ENCODE measurements around the gene CISTR. TPM values are rescaled to one million over a fixed set of nuclear protein-coding genes. Genes with fewer than 3 reads are reported as not detected.

The CISTR gene
- total and polyA plus RNA-seq, 5 donors from 2014 or later: not detected

DNA sequence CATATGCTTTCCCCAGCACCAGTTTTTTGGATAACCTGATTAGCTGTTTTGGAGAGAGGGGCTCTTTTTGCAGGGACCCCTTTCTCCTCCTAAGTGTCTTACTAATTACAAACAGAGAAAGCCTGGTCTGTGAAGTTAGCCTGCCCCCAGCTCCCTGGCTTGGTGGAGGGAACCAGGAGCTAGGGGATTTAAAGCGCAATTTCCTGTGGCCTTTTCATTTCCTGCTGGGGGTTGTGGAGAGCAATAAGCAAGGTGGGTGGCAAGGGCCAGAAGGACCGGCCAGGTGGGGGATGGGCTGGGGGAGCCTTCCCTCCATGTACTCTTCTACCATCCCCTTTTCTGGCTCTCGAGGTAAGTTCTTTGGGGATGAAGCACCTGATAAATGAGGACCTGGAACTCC is 4.1 kb upstream of the CISTR start:
- H3K27ac Mint-ChIP-seq: no peak overlapping the region
- H3K4me3 Mint-ChIP-seq: peak overlapping the region in 2 of 4 donors; percentile 33 to 51
- H3K4me1 ChIP-seq (ENCODE audit: control insufficient read depth, insufficient read depth, low read length, poor library complexity, severe bottlenecking): peaks cover 17% of the 10 kb centered on the region
- ATAC-seq (ENCODE audit: low read depth in 2 of 2): no peak
- H3K27me3 ChIP-seq (ENCODE audit: control insufficient read depth, insufficient read depth, low read length): peaks cover 36% of the 10 kb centered on the region
- H3K9me3 ChIP-seq (ENCODE audit: control insufficient read depth in 2 of 2, low read length in 2 of 2): no peaks in the 10 kb centered on the region
- no peak overlapping the region for H3K27ac ChIP-seq (ENCODE audit: insufficient read depth, low read length, poor library complexity, severe bottlenecking)
- H3K36me3 ChIP-seq (ENCODE audit: control insufficient read depth, insufficient read depth, low read length): no peaks in the 10 kb centered on the region
- peaks cover 0 to 26% (median 12%) of the 10 kb centered on the region in 4 donors for H3K4me1 Mint-ChIP-seq
- H3K36me3 Mint-ChIP-seq: no peaks in the 10 kb centered on the region
- DNase-seq: no peak
- H3K9me3 Mint-ChIP-seq: peaks cover 0 to 2% (median 0%) of the 10 kb centered on the region in 7 donors
- no peak overlapping the region for H3K4me3 ChIP-seq (ENCODE audit: low read depth, low read length)
- peaks cover 36% of the 10 kb centered on the region for H3K27me3 Mint-ChIP-seq

DNA sequence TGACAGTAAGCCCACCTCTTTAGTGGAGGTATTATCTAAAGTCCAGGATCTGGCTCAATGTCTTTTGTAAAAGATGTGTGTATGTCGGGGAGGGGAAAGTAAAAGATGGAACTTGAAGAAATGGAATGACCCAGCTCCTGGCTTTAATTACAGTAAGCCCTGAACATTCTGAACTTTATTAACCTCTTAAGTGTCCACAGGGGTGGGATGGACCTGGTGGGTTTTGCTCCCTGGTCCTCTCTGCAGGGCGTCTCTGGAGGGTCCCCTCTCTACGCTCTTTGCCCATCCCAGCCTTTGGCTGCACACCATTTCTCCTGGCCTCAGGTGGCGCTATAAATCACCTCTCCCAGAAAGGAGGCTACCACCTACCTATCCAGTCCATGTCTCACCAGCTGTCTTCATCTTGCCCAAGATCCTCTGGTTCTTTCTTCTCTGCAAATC is 3.7 kb upstream of the CISTR start:
- Histone ChIP-seq H3K4me1 (ENCODE audit: control insufficient read depth, insufficient read depth, low read length, poor library complexity, severe bottlenecking) (peaks cover 21% of the 10 kb centered on the region), H3K4me3 (ENCODE audit: low read depth, low read length) (no peak overlapping the region), H3K36me3 (ENCODE audit: control insufficient read depth, insufficient read depth, low read length) (no peaks in the 10 kb centered on the region), H3K27me3 (ENCODE audit: control insufficient read depth, insufficient read depth, low read length) (peaks cover 36% of the 10 kb centered on the region), H3K27ac (ENCODE audit: insufficient read depth, low read length, poor library complexity, severe bottlenecking) (no peak overlapping the region), H3K9me3 (ENCODE audit: control insufficient read depth in 2 of 2, low read length in 2 of 2) (no peaks in the 10 kb centered on the region)
- peaks cover 0 to 26% (median 12%) of the 10 kb centered on the region in 4 donors for H3K4me1 Mint-ChIP-seq
- peaks cover 36% of the 10 kb centered on the region for H3K27me3 Mint-ChIP-seq
- no peaks in the 10 kb centered on the region for H3K36me3 Mint-ChIP-seq
- DNase-seq (no peak), ATAC-seq (ENCODE audit: low read depth in 2 of 2) (no peak)
- H3K4me3 Mint-ChIP-seq: peak overlapping the region in 1 of 4 donors; percentile 33
- H3K9me3 Mint-ChIP-seq: peaks cover 0 to 2% (median 0%) of the 10 kb centered on the region in 7 donors
- no peak overlapping the region for H3K27ac Mint-ChIP-seq

DNA sequence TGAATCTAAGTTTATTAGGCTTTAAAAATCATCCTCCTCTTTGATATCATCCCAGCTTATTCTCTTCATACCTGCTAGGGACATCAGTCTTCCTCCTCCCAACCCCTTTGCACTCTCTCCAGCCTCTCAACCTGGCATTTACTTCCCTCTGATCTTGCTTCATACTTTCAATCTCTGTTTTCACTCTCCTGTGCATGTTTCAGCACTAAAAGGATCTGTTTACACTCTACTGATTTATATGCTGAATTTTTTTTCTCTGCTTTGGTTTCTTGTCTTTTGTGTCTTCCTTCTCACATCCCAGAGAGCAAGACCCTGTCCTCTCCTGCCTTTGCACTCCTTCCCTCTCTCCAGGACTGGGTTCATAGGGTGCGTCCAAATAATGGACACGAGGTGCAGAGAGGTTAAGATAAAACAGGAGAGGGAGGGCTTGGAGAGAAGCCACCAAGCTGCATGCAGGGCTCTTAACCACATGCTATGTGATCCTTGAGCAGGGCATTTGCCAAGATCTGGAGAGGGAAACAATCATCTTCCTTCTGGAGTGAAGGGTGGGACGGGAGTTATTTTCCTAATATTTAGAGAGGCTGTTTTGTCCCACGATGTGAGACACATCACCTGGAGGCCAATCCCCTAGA is 3.0 kb upstream of the CISTR start:
- peaks cover 21% of the 10 kb centered on the region for H3K4me1 ChIP-seq (ENCODE audit: control insufficient read depth, insufficient read depth, low read length, poor library complexity, severe bottlenecking)
- Mint-ChIP-seq H3K9me3 (peaks cover 0 to 2% (median 0%) of the 10 kb centered on the region in 7 donors), H3K4me3 (no peak overlapping the region), H3K27ac (no peak overlapping the region), H3K36me3 (no peaks in the 10 kb centered on the region), H3K4me1 (peaks cover 0 to 26% (median 12%) of the 10 kb centered on the region in 4 donors), H3K27me3 (peaks cover 36% of the 10 kb centered on the region)
- ATAC-seq (ENCODE audit: low read depth in 2 of 2) (no peak), DNase-seq (no peak)
- no peaks in the 10 kb centered on the region for H3K9me3 ChIP-seq (ENCODE audit: control insufficient read depth in 2 of 2, low read length in 2 of 2)
- no peak overlapping the region for H3K4me3 ChIP-seq (ENCODE audit: low read depth, low read length)
- peaks cover 39% of the 10 kb centered on the region for H3K27me3 ChIP-seq (ENCODE audit: control insufficient read depth, insufficient read depth, low read length)
- H3K36me3 ChIP-seq (ENCODE audit: control insufficient read depth, insufficient read depth, low read length): no peaks in the 10 kb centered on the region
- no peak overlapping the region for H3K27ac ChIP-seq (ENCODE audit: insufficient read depth, low read length, poor library complexity, severe bottlenecking)

DNA sequence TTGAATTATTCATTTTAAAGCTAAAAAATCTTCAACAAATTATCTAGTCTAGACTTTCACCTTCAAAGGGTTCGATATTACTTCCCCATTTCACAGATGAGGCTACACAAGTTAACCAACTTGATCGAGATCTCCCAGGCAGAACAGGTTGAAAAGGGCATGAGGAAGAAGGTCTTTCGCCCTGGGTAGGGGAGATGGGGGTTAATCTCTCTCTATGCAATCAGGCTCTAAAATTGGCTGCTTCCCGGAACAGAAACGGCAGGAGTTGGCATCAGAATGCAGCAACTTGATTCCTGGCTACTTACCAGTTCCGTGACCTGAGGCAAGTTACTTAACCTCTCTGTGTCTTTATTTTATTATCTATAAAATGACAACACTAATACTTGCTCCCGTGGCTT is 2.4 kb upstream of the CISTR start:
- Mint-ChIP-seq H3K4me3 (no peak overlapping the region), H3K4me1 (peaks cover 0 to 26% (median 10%) of the 10 kb centered on the region in 4 donors), H3K36me3 (no peaks in the 10 kb centered on the region), H3K27ac (no peak overlapping the region), H3K27me3 (peaks cover 30% of the 10 kb centered on the region), H3K9me3 (no peaks in the 10 kb centered on the region)
- Histone ChIP-seq H3K9me3 (ENCODE audit: control insufficient read depth in 2 of 2, low read length in 2 of 2) (no peaks in the 10 kb centered on the region), H3K36me3 (ENCODE audit: control insufficient read depth, insufficient read depth, low read length) (no peaks in the 10 kb centered on the region), H3K4me1 (ENCODE audit: control insufficient read depth, insufficient read depth, low read length, poor library complexity, severe bottlenecking) (peaks cover 21% of the 10 kb centered on the region), H3K4me3 (ENCODE audit: low read depth, low read length) (no peak overlapping the region), H3K27ac (ENCODE audit: insufficient read depth, low read length, poor library complexity, severe bottlenecking) (no peak overlapping the region), H3K27me3 (ENCODE audit: control insufficient read depth, insufficient read depth, low read length) (peaks cover 35% of the 10 kb centered on the region)
- no peak for DNase-seq
- ATAC-seq (ENCODE audit: low read depth in 2 of 2): no peak

DNA sequence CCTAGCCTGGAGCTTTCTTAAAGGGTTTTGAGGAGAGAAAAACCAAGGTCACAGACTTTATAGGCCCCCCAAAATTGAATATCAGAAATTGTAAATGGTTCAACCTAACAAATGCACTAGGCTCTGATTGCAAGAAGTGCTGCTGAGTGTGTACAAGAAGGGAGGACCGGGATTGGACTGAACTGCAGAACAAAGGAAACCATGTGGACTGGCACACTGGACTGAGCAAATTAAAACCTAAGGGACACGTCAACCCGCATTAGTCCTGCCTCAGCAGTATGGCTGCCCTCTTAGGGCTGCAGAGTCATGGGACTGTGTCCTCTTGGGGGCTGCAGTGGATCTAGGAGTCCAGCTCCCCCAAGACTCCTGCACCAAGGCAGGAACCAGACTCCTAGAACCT is 842 bp upstream of the CISTR start:
- H3K4me1 ChIP-seq (ENCODE audit: control insufficient read depth, insufficient read depth, low read length, poor library complexity, severe bottlenecking): peaks cover 29% of the 10 kb centered on the region
- Mint-ChIP-seq H3K4me3 (no peak overlapping the region), H3K4me1 (peaks cover 0 to 25% (median 13%) of the 10 kb centered on the region in 4 donors), H3K36me3 (no peaks in the 10 kb centered on the region), H3K9me3 (no peaks in the 10 kb centered on the region), H3K27me3 (peaks cover 14% of the 10 kb centered on the region), H3K27ac (no peak overlapping the region)
- peaks cover 33% of the 10 kb centered on the region for H3K27me3 ChIP-seq (ENCODE audit: control insufficient read depth, insufficient read depth, low read length)
- DNase-seq (no peak), ATAC-seq (ENCODE audit: low read depth in 2 of 2) (no peak)
- H3K4me3 ChIP-seq (ENCODE audit: low read depth, low read length): no peak overlapping the region
- no peak overlapping the region for H3K27ac ChIP-seq (ENCODE audit: insufficient read depth, low read length, poor library complexity, severe bottlenecking)
- no peaks in the 10 kb centered on the region for H3K36me3 ChIP-seq (ENCODE audit: control insufficient read depth, insufficient read depth, low read length)
- no peaks in the 10 kb centered on the region for H3K9me3 ChIP-seq (ENCODE audit: control insufficient read depth in 2 of 2, low read length in 2 of 2)

DNA sequence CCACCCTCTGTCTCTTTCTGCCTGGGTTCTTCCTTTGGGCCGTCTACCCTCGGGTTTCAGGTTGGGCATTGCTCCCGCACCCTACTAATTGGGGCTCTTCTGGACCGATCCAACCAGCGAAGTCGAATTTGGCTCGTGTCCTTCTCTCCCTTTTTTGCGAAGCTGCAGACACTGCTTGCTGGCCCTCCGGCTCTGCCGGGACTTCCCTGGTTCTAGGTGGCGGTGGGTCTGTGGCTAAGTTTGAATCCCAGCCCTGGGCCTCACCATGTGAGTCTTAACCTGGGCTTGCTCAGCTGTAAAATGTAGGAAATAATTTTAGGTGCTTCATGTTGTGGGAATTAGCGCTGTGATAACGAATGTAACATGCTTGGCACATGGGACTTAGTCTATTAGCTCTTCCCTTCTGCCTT is 418 bp upstream of the CISTR start:
- no peak overlapping the region for H3K27ac ChIP-seq (ENCODE audit: insufficient read depth, low read length, poor library complexity, severe bottlenecking)

DNA sequence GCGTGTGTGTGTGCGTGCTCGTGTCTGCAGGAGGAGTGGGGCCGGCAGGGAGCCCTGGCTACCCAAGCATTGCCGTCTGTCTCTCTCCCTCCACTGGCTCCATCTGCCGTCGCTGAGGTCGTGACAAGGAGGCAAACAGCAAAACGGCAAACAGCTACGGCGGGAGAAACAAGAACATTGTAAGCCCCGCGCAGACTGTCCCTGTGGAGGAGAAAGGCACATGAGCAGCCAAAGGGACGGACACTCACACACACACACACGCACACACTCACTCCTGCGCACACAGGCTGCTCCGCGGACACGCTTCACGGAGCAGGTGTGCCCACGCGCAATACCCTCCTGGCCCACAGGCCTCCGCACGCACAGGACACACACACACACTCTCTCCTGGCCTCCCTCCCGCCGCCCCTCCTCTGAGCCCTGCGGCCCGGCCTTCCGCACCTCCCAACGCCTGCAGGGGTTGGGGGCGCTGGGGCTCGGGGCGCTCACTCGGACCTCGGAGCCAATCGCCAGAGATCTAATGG is 905 bp downstream of the CISTR start:
- Histone ChIP-seq H3K4me3 (ENCODE audit: low read depth, low read length) (no peak overlapping the region), H3K36me3 (ENCODE audit: control insufficient read depth, insufficient read depth, low read length) (no peaks in the 10 kb centered on the region), H3K27ac (ENCODE audit: insufficient read depth, low read length, poor library complexity, severe bottlenecking) (no peak overlapping the region), H3K27me3 (ENCODE audit: control insufficient read depth, insufficient read depth, low read length) (peaks cover 41% of the 10 kb centered on the region), H3K9me3 (ENCODE audit: control insufficient read depth in 2 of 2, low read length in 2 of 2) (no peaks in the 10 kb centered on the region), H3K4me1 (ENCODE audit: control insufficient read depth, insufficient read depth, low read length, poor library complexity, severe bottlenecking) (peaks cover 36% of the 10 kb centered on the region)
- Mint-ChIP-seq H3K4me3 (peak overlapping the region in 1 of 4 donors; percentile 0), H3K4me1 (peaks cover 5 to 14% (median 12%) of the 10 kb centered on the region in 4 donors), H3K36me3 (no peaks in the 10 kb centered on the region), H3K27me3 (no peaks in the 10 kb centered on the region), H3K9me3 (no peaks in the 10 kb centered on the region), H3K27ac (peak overlapping the region in 2 of 3 donors; percentile 82 to 93)
- ATAC-seq (ENCODE audit: low read depth in 2 of 2) (peak in 1 of 2 donors; percentile 22), DNase-seq (no peak)

More for the DNA sequence above, 418 bp upstream of the CISTR start:
- Histone ChIP-seq H3K27me3 (ENCODE audit: control insufficient read depth, insufficient read depth, low read length) (peaks cover 34% of the 10 kb centered on the region), H3K4me1 (ENCODE audit: control insufficient read depth, insufficient read depth, low read length, poor library complexity, severe bottlenecking) (peaks cover 29% of the 10 kb centered on the region), H3K36me3 (ENCODE audit: control insufficient read depth, insufficient read depth, low read length) (no peaks in the 10 kb centered on the region), H3K9me3 (ENCODE audit: control insufficient read depth in 2 of 2, low read length in 2 of 2) (no peaks in the 10 kb centered on the region), H3K4me3 (ENCODE audit: low read depth, low read length) (no peak overlapping the region)
- no peak overlapping the region for H3K4me3 Mint-ChIP-seq
- DNase-seq: no peak
- H3K36me3 Mint-ChIP-seq: no peaks in the 10 kb centered on the region
- no peak for ATAC-seq (ENCODE audit: low read depth in 2 of 2)
- no peak overlapping the region for H3K27ac Mint-ChIP-seq
- H3K4me1 Mint-ChIP-seq: peaks cover 0 to 21% (median 16%) of the 10 kb centered on the region in 4 donors
- no peaks in the 10 kb centered on the region for H3K9me3 Mint-ChIP-seq
- peaks cover 11% of the 10 kb centered on the region for H3K27me3 Mint-ChIP-seq
